GM18502 (cell line): Measurements from ENCODE around the gene GCC1.

ENCODE experiments used
- ATAC-seq: cut with Tn5 transposase; IDR thresholded peaks from one replicate; pipeline ENCODE4 v1.9.1; 2021; ENCODE audit warnings: mild to moderate bottlenecking; ENCODE audit not compliant: unreplicated experiment, poor library complexity

Gene GCC1

GRCh38 chr7:127539116-127539515 is 46.3 kb downstream of the GCC1 start:
- no peak for ATAC-seq

GRCh38 chr7:127536741-127537140 is 48.7 kb downstream of the GCC1 start:
- no peak for ATAC-seq

GRCh38 chr7:127536394-127536691 is 49.1 kb downstream of the GCC1 start:
- ATAC-seq = no peak

- ATAC-seq = no peak
These were observed 49.6 kb downstream of the GCC1 start for GRCh38 chr7:127535546-127536393.

- no peak for ATAC-seq
These were observed 50.8 kb downstream of the GCC1 start for GRCh38 chr7:127534636-127535035.

- ATAC-seq = no peak
These were observed 52.7 kb downstream of the GCC1 start for GRCh38 chr7:127532736-127533135.

GRCh38 chr7:127532151-127532550 is 53.2 kb downstream of the GCC1 start:
- ATAC-seq = no peak
